ENCODE measurements around the gene NEDD8.

Gene NEDD8

GRCh38 chr14:24243336-24243836 is 11.2 kb upstream of the NEDD8 start:
- TF ChIP-seq CTCF (IDR thresholded peaks at IDR 0.05; ENCODE audit: low read length) = no peak
- no peak for TF ChIP-seq EZH2 (IDR thresholded peaks at IDR 0.05; ENCODE audit: borderline replicate concordance, low read length)
- peak overlapping the region; percentile 71 for H3K4me3 ChIP-seq (ENCODE audit: low read depth, low read length, poor library complexity, severe bottlenecking)
- no peaks in the 10 kb centered on the region for H3K27me3 ChIP-seq (ENCODE audit: insufficient read depth, low read length)
- H4K20me1 ChIP-seq (ENCODE audit: insufficient read depth, low read length) = no peaks in the 10 kb centered on the region
- peaks cover 28% of the 10 kb centered on the region for H3K4me1 ChIP-seq (ENCODE audit: insufficient read depth, low read length, severe bottlenecking)
- peak overlapping the region; percentile 65 for H3K4me2 ChIP-seq (ENCODE audit: low read length)
- peak overlapping the region; percentile 86 for H3K27ac ChIP-seq (ENCODE audit: low read depth, low read length, poor library complexity, severe bottlenecking)
- no peaks in the 10 kb centered on the region for H3K9me2 ChIP-seq (ENCODE audit: low read depth, low read length)
- H3K36me3 ChIP-seq (ENCODE audit: insufficient read depth, low read length) = peaks cover 29% of the 10 kb centered on the region
- H2AFZ ChIP-seq (ENCODE audit: low read length) = no peak overlapping the region
- H3F3A ChIP-seq (ENCODE audit: insufficient read depth, low read length) = no peaks in the 10 kb centered on the region
- H3K9me3 ChIP-seq (ENCODE audit: low read length) = no peaks in the 10 kb centered on the region
- no peaks in the 10 kb centered on the region for H3K79me2 ChIP-seq (ENCODE audit: insufficient read depth, low read length)
- peak overlapping the region; percentile 68 for H3K9ac ChIP-seq (ENCODE audit: low read length)

GRCh38 chr14:24241829-24242443 is 9.8 kb upstream of the NEDD8 start:
- Histone ChIP-seq H3K27ac (ENCODE audit: low read depth, low read length, poor library complexity, severe bottlenecking) (peak overlapping the region; percentile 86), H3K4me3 (ENCODE audit: low read depth, low read length, poor library complexity, severe bottlenecking) (peak overlapping the region; percentile 71), H4K20me1 (ENCODE audit: insufficient read depth, low read length) (no peaks in the 10 kb centered on the region), H3K4me1 (ENCODE audit: insufficient read depth, low read length, severe bottlenecking) (peaks cover 26% of the 10 kb centered on the region), H3K36me3 (ENCODE audit: insufficient read depth, low read length) (peaks cover 44% of the 10 kb centered on the region), H3K9me3 (ENCODE audit: low read length) (no peaks in the 10 kb centered on the region), H3K9me2 (ENCODE audit: low read depth, low read length) (no peaks in the 10 kb centered on the region), H3F3A (ENCODE audit: insufficient read depth, low read length) (no peaks in the 10 kb centered on the region), H3K79me2 (ENCODE audit: insufficient read depth, low read length) (no peaks in the 10 kb centered on the region), H3K9ac (ENCODE audit: low read length) (peak overlapping the region; percentile 68), H3K27me3 (ENCODE audit: insufficient read depth, low read length) (no peaks in the 10 kb centered on the region), H3K4me2 (ENCODE audit: low read length) (peak overlapping the region; percentile 65), H2AFZ (ENCODE audit: low read length) (no peak overlapping the region)
- TF ChIP-seq CTCF (IDR thresholded peaks at IDR 0.05; ENCODE audit: low read length) (peak; percentile 11; the same call in 1 of the 2 replicates), EZH2 (IDR thresholded peaks at IDR 0.05; ENCODE audit: borderline replicate concordance, low read length) (no peak)

GRCh38 chr14:24240110-24240918 is 8.1 kb upstream of the NEDD8 start:
- H3K4me2 ChIP-seq (ENCODE audit: low read length) = peak overlapping the region; percentile 65; the same call in 1 of the 2 replicates
- no peaks in the 10 kb centered on the region for H4K20me1 ChIP-seq (ENCODE audit: insufficient read depth, low read length)
- no peaks in the 10 kb centered on the region for H3K79me2 ChIP-seq (ENCODE audit: insufficient read depth, low read length)
- no peak overlapping the region for H3K4me3 ChIP-seq (ENCODE audit: low read depth, low read length, poor library complexity, severe bottlenecking)
- no peak overlapping the region for H3K27ac ChIP-seq (ENCODE audit: low read depth, low read length, poor library complexity, severe bottlenecking)
- H3K9me3 ChIP-seq (ENCODE audit: low read length) = no peaks in the 10 kb centered on the region
- no peaks in the 10 kb centered on the region for H3K9me2 ChIP-seq (ENCODE audit: low read depth, low read length)
- no peaks in the 10 kb centered on the region for H3K27me3 ChIP-seq (ENCODE audit: insufficient read depth, low read length)
- H3K4me1 ChIP-seq (ENCODE audit: insufficient read depth, low read length, severe bottlenecking) = peaks cover 22% of the 10 kb centered on the region
- H3K9ac ChIP-seq (ENCODE audit: low read length) = no peak overlapping the region
- TF ChIP-seq EZH2 (IDR thresholded peaks at IDR 0.05; ENCODE audit: borderline replicate concordance, low read length) = no peak
- no peak for TF ChIP-seq CTCF (IDR thresholded peaks at IDR 0.05; ENCODE audit: low read length)
- H2AFZ ChIP-seq (ENCODE audit: low read length) = no peak overlapping the region
- H3K36me3 ChIP-seq (ENCODE audit: insufficient read depth, low read length) = peaks cover 59% of the 10 kb centered on the region
- no peaks in the 10 kb centered on the region for H3F3A ChIP-seq (ENCODE audit: insufficient read depth, low read length)
